Panc1 (cell line): ENCODE results near the gene KCNH6. TPM values are rescaled to one million over a fixed set of nuclear protein-coding genes. Genes with fewer than 3 reads are reported as not detected.

Source experiments
- ATAC-seq: fragments of 200-7000 bp; cut with Tn5 transposase; 2 replicates; pipeline ENCODE4 v1.9.1; 2020; ENCODE audit warnings: mild to moderate bottlenecking, moderate library complexity
- BruUV-seq: library from RNA; stranded (reverse); fragments of 400-500 nt; replicated peaks from 2 replicates; lab custom pipeline; 2021; lab: Mats Ljungman, UMichigan
- CTCF ChIA-PET: fragments of 300-600 bp; sonication (Branson Sonifier 250); formaldehyde crosslinking; loops from one replicate; lab custom pipeline; 2022; ENCODE audit warnings: antibody characterized with exemption; lab: Charles Lee
- POLR2A ChIA-PET: fragments of 300-600 bp; sonication (Branson Sonifier 250); formaldehyde crosslinking; loops from one replicate; lab custom pipeline; 2022; ENCODE audit warnings: antibody characterized with exemption; lab: Charles Lee
- DNase-seq: peaks from one replicate; pipeline ENCODE4 v3.0.0-alpha.2; 2010; ENCODE audit warnings: low read depth, low spot score
- H3K27ac ChIP-seq: 2 replicates; pipeline ENCODE4 v1.5.1; 2011; ENCODE audit warnings: mild to moderate bottlenecking, low read length, inconsistent platforms
- H3K27me3 ChIP-seq: fragments of 200-500 bp; sonication (Bioruptor generic); 2 replicates; pipeline ENCODE4 v1.6.0; 2014; ENCODE audit warnings: low read length, inconsistent platforms; ENCODE audit not compliant: control insufficient read depth, insufficient read depth
- H3K36me3 ChIP-seq: fragments of 200-500 bp; sonication (Bioruptor generic); 2 replicates; pipeline ENCODE4 v1.5.1; 2014; ENCODE audit warnings: inconsistent platforms, mild to moderate bottlenecking, low read length, moderate library complexity; ENCODE audit not compliant: control insufficient read depth, insufficient read depth
- H3K4me1 ChIP-seq: 2 replicates; pipeline ENCODE4 v1.5.1; 2011; ENCODE audit warnings: inconsistent platforms, mild to moderate bottlenecking, low read length, moderate library complexity; ENCODE audit not compliant: control insufficient read depth, insufficient read depth
- H3K4me3 ChIP-seq, 2 experiments: 2 replicates each; pipeline ENCODE4 v1.5.1; 2011 to 2012; ENCODE audit warnings: low read depth in 2 of 2, low read length in 2 of 2, mild to moderate bottlenecking in 2 of 2, inconsistent platforms in 1 of 2, moderate library complexity in 1 of 2
- H3K9me3 ChIP-seq: fragments of 200-500 bp; sonication (Bioruptor generic); 2 replicates; pipeline ENCODE4 v1.5.1; 2014; ENCODE audit warnings: low read depth, mild to moderate bottlenecking, inconsistent platforms, low read length, moderate library complexity; ENCODE audit not compliant: control insufficient read depth, insufficient read depth
- POLR2AphosphoS5 ChIP-seq: IDR thresholded peaks from 2 replicates; pipeline ENCODE4 v1.6.1; 2012; ENCODE audit warnings: mild to moderate bottlenecking, low read depth, low read length, moderate library complexity
- SIN3A ChIP-seq: IDR thresholded peaks from 2 replicates; pipeline ENCODE4 v1.6.1; 2012; ENCODE audit warnings: low read depth, mild to moderate bottlenecking, low read length, moderate library complexity, borderline replicate concordance; ENCODE audit not compliant: insufficient read depth
- TCF7L2 ChIP-seq: IDR thresholded peaks from 2 replicates; pipeline ENCODE4 v1.6.1; 2011; ENCODE audit warnings: mild to moderate bottlenecking, low read depth, low read length, inconsistent platforms
- in situ Hi-C: cut with HindIII; loops from 2 replicates; pipeline ENCODE4 v1.10.0; 2016; ENCODE audit warnings: low sequenced_read_pairs, low pct_unique_long_range_greater_than_20kb
- intact Hi-C: fragments of 100-400 bp; cut with micrococcal nuclease; formaldehyde crosslinking; loops from one replicate; pipeline ENCODE4 v1.10.0; 2022; ENCODE audit not compliant: unreplicated experiment
- total RNA-seq: library from RNA; stranded (reverse); gene quantifications from one replicate; pipeline ENCODE4 v1.2.1, GENCODE V29; 2021; ENCODE audit not compliant: unreplicated experiment
- TF ChIP-seq, protein P1 (sequence below), 2 experiments: IDR thresholded peaks; 2 replicates each; pipeline ENCODE4 v1.6.1; 2011 to 2012; ENCODE audit warnings: low read depth in 2 of 2, control low read depth in 1 of 2, low read length in 1 of 2, mild to moderate bottlenecking in 1 of 2, moderate library complexity in 1 of 2; ENCODE audit not compliant: insufficient read depth in 1 of 2
- TF ChIP-seq, protein P2 (sequence below): fragments of 450-650 bp; IDR thresholded peaks from 2 replicates; pipeline ENCODE4 v1.5.1; 2017; ENCODE audit warnings: mild to moderate bottlenecking

KCNH6 gene
- total RNA-seq, 1 experiment from 2014 or later, result not detected

DNA sequence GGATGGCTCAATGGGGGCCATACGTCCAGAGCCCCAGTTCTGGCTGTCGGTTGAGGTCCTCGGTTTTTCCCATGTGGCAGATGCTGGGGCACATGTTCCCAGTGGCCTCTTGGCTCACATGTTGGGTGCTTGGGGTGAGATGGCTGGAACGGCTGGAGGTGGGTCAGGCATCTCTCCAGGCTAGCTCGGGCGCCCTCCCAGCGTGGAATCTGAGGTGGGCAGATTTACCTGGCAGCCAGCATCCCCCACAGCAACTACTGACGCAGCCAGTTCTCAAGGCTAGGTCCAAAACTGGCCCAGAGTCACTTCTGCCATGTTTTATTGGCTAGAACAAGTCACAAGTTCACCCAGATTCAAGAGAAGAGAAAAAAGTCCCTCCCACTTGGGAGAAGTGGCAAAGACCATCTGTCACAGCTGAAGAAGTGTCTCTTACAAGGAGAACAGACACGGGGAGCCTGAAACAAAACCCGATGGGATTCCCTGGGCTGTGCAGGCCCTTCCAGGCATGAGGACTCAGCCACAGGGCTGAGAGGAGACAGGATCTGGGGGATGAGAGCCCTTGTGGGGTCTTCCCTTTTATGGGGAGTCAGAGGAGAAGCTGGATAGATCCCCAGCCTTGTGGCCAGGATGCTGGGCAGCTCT lies 31.1 kb upstream of the KCNH6 start:
- no peak for ATAC-seq
- Histone ChIP-seq H3K4me1 (no peaks in the 10 kb centered on the region), H3K9me3 (no peaks in the 10 kb centered on the region), H3K27ac (no peak overlapping the region), H3K4me3 (no peak overlapping the region), H3K36me3 (no peaks in the 10 kb centered on the region), H3K27me3 (no peaks in the 10 kb centered on the region)
- intact Hi-C loops (no loop called here), in situ Hi-C loops (no loop called here)
- TF ChIP-seq SIN3A, result no peak
- TF ChIP-seq POLR2AphosphoS5, result no peak
- TF ChIP-seq, protein P1, sequence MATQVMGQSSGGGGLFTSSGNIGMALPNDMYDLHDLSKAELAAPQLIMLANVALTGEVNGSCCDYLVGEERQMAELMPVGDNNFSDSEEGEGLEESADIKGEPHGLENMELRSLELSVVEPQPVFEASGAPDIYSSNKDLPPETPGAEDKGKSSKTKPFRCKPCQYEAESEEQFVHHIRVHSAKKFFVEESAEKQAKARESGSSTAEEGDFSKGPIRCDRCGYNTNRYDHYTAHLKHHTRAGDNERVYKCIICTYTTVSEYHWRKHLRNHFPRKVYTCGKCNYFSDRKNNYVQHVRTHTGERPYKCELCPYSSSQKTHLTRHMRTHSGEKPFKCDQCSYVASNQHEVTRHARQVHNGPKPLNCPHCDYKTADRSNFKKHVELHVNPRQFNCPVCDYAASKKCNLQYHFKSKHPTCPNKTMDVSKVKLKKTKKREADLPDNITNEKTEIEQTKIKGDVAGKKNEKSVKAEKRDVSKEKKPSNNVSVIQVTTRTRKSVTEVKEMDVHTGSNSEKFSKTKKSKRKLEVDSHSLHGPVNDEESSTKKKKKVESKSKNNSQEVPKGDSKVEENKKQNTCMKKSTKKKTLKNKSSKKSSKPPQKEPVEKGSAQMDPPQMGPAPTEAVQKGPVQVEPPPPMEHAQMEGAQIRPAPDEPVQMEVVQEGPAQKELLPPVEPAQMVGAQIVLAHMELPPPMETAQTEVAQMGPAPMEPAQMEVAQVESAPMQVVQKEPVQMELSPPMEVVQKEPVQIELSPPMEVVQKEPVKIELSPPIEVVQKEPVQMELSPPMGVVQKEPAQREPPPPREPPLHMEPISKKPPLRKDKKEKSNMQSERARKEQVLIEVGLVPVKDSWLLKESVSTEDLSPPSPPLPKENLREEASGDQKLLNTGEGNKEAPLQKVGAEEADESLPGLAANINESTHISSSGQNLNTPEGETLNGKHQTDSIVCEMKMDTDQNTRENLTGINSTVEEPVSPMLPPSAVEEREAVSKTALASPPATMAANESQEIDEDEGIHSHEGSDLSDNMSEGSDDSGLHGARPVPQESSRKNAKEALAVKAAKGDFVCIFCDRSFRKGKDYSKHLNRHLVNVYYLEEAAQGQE (IDR thresholded peaks at IDR 0.05; ENCODE audit: insufficient read depth in 1 of 2, low read depth in 2 of 2, low read length in 1 of 2), result no peak
- TF ChIP-seq TCF7L2, result no peak
- TF ChIP-seq, protein P2, sequence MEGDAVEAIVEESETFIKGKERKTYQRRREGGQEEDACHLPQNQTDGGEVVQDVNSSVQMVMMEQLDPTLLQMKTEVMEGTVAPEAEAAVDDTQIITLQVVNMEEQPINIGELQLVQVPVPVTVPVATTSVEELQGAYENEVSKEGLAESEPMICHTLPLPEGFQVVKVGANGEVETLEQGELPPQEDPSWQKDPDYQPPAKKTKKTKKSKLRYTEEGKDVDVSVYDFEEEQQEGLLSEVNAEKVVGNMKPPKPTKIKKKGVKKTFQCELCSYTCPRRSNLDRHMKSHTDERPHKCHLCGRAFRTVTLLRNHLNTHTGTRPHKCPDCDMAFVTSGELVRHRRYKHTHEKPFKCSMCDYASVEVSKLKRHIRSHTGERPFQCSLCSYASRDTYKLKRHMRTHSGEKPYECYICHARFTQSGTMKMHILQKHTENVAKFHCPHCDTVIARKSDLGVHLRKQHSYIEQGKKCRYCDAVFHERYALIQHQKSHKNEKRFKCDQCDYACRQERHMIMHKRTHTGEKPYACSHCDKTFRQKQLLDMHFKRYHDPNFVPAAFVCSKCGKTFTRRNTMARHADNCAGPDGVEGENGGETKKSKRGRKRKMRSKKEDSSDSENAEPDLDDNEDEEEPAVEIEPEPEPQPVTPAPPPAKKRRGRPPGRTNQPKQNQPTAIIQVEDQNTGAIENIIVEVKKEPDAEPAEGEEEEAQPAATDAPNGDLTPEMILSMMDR, result no peak
- DNase-seq, result no peak
- BruUV-seq, result no TSS peak
- CTCF ChIA-PET, result no interaction called here
- POLR2A ChIA-PET, result no interaction called here

DNA sequence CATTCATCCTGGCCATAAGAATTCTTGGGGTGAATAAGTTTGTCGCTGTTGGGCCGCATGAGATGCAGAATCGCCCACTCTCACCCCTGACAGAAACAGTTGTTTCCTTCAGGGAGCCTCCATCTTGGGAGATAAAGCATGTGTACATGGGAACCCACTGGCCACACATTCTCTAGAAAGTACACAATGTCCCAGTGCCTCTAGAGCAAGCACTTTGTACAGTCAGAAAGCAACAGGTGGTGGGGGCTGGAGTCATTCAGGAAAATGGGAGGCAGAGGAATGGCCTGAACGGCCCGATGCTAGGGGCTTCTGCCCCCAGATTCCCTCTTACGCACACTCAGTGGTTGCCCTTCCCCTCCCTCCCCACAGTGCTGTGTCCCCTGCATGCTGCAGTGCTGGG lies 30.2 kb upstream of the KCNH6 start:
- intact Hi-C loops (no loop called here), in situ Hi-C loops (no loop called here)
- ATAC-seq (no peak), DNase-seq (no peak)
- Histone ChIP-seq H3K27me3 (no peaks in the 10 kb centered on the region), H3K4me1 (no peaks in the 10 kb centered on the region), H3K4me3 (no peak overlapping the region), H3K9me3 (no peaks in the 10 kb centered on the region), H3K36me3 (no peaks in the 10 kb centered on the region), H3K27ac (no peak overlapping the region)
- no TSS peak for BruUV-seq
- ChIA-PET POLR2A (no interaction called here), CTCF (no interaction called here)
- TF ChIP-seq TCF7L2 (no peak), POLR2AphosphoS5 (no peak), SIN3A (no peak)
- TF ChIP-seq, protein P1 (IDR thresholded peaks at IDR 0.05; ENCODE audit: insufficient read depth in 1 of 2, low read depth in 2 of 2, low read length in 1 of 2), result no peak
- TF ChIP-seq, protein P2, result no peak
